WI38 (cell line): Measurements from ENCODE around the gene SGPP2.

Experiments
- H3K4me3 ChIP-seq: 2 replicates; pipeline ENCODE4 v1.5.1; 2011; ENCODE audit warnings: low read depth, mild to moderate bottlenecking, control low read depth, low read length
- TF ChIP-seq, protein P1 (sequence below): IDR thresholded peaks from 2 replicates; pipeline ENCODE4 v1.5.1; 2012; ENCODE audit warnings: low read depth, mild to moderate bottlenecking, control low read depth, low read length

The SGPP2 gene

DNA sequence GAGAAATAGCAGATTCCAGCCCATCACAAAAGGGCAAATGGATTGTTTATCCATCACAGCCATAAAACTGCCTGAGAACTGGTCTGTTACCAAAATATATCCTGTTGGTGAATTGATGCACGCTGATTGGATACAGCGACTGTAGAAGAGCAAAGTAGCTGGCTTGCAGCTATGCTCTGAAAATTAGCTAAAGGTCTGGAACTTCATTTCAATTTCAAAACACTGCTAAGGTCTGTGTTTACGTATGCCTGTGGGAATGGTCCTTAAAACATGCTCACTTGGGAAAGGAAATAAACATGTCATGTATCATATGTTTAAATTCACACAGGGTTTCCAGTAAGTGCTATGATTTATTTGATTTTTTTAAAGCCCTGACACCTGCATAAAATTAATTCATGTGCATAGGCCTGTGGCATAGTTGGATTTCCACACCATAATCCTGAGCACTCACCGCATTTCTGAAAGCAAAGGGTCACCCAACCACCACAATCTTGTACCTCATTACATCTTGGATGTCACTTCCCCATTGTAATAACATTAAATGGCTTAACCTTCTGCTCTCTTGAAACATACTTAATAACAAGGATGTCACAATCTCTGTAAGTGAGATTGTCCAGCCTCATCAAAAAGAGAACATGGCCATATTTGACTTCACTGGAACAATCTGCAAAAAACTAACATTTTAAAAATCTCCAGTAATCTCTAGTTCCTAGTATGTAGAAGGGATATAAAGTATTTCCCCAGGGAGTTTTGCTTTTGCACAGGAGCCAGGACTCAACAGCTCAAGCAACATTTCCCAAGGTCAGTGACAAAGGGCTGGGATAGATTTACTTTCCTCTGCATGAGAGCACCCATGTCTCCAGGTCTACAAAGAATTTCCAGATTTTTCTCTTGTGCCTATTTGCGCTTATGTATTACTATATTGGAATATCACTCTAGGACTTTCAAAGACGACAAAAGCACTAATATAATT lies 121.8 kb downstream of the SGPP2 start:
- TF ChIP-seq, protein P1, sequence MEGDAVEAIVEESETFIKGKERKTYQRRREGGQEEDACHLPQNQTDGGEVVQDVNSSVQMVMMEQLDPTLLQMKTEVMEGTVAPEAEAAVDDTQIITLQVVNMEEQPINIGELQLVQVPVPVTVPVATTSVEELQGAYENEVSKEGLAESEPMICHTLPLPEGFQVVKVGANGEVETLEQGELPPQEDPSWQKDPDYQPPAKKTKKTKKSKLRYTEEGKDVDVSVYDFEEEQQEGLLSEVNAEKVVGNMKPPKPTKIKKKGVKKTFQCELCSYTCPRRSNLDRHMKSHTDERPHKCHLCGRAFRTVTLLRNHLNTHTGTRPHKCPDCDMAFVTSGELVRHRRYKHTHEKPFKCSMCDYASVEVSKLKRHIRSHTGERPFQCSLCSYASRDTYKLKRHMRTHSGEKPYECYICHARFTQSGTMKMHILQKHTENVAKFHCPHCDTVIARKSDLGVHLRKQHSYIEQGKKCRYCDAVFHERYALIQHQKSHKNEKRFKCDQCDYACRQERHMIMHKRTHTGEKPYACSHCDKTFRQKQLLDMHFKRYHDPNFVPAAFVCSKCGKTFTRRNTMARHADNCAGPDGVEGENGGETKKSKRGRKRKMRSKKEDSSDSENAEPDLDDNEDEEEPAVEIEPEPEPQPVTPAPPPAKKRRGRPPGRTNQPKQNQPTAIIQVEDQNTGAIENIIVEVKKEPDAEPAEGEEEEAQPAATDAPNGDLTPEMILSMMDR = no peak
- no peak overlapping the region for H3K4me3 ChIP-seq

DNA sequence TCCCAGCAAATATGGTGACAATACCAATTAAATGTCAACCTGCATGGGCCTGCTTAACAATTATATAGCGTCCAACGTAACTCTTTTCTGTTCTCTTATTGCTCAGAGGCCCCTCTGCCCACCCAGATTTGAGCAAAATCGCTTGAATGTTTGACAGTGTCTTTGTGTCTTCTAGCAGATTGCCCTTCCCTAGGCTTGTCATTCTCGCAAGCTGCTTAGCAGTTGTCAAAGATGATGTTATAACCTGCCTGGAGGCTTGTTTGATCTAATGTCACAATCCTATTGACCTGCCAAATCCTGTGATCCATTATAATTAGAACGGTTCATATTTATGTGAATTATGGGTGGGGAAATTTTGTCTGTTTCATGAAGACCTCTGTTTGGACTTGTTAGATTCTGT lies 122.7 kb downstream of the SGPP2 start:
- TF ChIP-seq, protein P1 = no peak
- H3K4me3 ChIP-seq = no peak overlapping the region

DNA sequence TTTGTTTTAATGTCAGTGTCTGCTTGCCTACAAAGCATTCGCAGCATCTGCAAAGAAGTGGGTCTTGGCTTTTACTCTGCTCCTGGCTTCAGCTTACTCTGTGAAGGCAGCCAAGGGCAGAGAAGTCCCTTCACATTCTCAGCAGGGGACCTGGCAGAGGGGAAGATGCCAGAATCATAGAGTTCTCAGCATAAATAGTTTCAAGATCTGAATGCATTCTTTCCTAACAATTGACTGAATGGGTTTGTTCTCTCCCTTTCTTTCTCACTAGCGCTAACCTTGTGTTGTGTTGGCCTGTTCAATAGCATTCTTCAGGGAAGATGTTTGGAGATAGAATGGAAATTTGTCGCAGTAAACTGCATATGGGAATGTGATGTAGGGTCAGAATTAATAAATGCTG lies 124.6 kb downstream of the SGPP2 start:
- H3K4me3 ChIP-seq = no peak overlapping the region
- TF ChIP-seq, protein P1 = no peak

DNA sequence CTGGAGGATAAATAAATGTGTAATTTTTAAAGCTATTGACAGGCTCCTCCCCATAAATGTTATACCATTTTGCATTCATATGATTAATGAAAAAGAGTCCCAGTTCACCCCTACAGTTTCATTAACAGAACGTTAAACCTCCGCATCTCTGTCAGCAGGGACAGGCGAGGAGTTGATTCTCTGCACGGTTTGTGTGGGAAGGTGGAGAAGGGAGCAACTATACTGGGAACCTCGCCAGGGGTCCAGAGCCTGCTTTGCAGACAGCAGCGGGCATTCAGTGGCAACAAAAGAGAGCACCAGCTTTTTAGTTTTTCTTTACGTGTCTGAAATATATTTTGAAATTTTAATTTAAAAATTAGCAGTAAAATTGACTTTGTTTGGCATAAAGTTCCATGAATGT lies 130.2 kb downstream of the SGPP2 start:
- no peak overlapping the region for H3K4me3 ChIP-seq
- TF ChIP-seq, protein P1 = no peak

DNA sequence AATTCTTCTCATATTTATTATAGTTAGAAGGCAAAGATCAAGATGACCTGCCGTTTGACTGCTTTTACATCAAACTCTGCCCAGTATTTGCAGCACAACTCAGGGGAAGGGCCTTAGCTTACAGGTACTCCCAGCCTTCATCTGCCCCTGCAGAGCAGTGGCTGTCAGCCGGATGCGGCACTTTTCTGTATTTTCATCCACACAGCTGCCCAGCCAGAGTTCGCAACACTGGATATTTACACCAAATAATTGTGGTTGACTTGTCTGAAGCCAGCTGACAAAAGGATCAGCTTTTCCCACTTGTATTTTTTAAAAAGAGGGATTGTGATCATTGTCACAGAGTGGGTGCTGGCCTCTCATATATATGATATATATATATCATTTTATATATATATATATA lies 136.8 kb downstream of the SGPP2 start:
- TF ChIP-seq, protein P1 = no peak

DNA sequence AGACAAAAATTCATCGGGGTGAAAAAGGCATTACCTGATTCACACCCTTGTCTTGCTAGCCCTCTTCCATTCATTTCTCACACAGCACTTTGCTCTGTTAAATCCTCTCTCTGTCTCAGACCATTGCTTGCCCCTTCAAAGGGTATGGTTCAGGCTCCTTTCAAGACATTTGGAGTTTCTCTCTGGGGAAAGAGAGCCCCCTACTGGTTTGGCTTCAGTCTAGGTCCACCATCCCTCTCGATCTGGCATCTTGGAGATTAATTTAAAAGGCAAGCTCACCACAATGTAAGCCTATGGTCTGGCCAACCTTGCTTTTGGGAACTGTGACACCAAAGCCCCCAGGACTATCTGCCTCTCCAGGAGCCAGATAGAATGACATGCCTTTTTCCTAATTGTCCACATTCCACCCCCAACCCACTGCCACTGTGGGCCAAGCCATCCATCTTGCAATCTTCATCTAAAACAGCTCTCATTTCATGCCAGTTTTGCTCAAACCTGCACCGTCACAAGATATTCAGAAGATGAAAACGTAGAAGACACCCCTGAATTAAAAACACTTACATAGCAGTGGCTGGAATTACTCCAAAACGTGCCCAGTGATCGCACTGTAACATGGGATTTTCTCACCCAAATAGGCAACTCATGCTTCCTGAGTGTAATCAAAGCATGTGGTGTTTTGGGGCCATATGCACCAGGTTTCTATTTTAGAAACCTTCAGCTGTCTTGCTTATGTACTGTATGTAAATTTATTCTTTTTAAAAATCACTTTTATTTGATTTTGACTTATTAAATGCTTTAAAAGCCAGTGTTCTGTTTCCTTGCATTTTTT lies 137.7 kb downstream of the SGPP2 start:
- H3K4me3 ChIP-seq = no peak overlapping the region

More for the DNA sequence above, 136.8 kb downstream of the SGPP2 start:
- no peak overlapping the region for H3K4me3 ChIP-seq

More for the DNA sequence above, 137.7 kb downstream of the SGPP2 start:
- TF ChIP-seq, protein P1 = peak; percentile 30
